ENCODE results near the gene MYO1F.

The MYO1F gene

DNA sequence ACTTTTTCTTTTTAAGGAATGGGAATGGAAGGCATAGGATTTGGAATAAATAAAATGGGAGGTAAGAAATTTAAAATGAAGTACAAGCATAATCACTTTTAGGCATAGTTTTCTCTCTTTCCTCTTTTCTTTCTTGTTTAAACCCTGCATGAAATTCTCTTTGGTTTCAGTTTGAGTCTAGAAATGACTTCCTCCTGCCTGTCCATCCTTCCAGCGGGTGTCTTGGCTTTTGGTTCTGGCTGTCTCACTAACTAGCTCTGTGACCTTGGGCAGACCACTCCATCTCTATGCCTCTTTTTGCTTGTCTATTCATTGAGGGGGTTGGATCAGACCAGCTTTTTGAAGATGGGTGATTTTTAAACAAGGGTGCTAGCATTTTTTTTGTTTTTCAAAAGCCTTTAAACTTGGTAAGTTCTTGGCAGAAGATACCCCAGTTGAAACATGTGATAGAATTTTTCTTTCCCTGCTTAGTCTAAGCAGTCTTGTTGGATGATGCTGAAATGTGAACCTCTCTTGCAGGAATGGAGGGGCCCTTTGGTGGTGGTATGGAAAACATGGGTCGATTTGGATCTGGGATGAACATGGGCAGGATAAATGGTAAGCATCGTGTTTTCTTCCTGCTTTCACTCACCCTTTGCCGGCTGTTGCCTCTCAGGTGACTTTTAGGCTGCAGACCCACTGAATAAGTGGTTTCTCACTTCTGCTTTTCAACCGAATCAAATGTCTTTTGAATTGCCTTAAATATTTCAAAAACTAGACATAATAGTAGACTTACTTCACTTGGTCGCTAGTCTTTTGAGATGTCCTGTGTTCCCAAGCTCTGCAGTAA, 103.4 kb downstream of the MYO1F start:
- TF ChIP-seq, protein P1, sequence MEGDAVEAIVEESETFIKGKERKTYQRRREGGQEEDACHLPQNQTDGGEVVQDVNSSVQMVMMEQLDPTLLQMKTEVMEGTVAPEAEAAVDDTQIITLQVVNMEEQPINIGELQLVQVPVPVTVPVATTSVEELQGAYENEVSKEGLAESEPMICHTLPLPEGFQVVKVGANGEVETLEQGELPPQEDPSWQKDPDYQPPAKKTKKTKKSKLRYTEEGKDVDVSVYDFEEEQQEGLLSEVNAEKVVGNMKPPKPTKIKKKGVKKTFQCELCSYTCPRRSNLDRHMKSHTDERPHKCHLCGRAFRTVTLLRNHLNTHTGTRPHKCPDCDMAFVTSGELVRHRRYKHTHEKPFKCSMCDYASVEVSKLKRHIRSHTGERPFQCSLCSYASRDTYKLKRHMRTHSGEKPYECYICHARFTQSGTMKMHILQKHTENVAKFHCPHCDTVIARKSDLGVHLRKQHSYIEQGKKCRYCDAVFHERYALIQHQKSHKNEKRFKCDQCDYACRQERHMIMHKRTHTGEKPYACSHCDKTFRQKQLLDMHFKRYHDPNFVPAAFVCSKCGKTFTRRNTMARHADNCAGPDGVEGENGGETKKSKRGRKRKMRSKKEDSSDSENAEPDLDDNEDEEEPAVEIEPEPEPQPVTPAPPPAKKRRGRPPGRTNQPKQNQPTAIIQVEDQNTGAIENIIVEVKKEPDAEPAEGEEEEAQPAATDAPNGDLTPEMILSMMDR (IDR thresholded peaks at IDR 0.05): no peak
- Histone ChIP-seq H3K4me1 (peaks cover 0 to 12% (median 3%) of the 10 kb centered on the region in 4 donors), H3K27me3 (no peaks in the 10 kb centered on the region), H3K9me3 (no peaks in the 10 kb centered on the region), H3K4me3 (no peak overlapping the region), H3K27ac (no peak overlapping the region), H3K36me3 (peaks cover 58 to 95% (median 76%) of the 10 kb centered on the region in 3 donors)
- intact Hi-C loops (cut with DNase I; ENCODE audit: low total_unique reads): no loop called here
- peak in 1 of 2 donors; percentile 17 for DNase-seq
